GM18867 (cell line): ENCODE data around the gene CHP1.
"Not testable (repeated sequence)": the region's sequence is repeated elsewhere in the genome, so short reads cannot be mapped to it uniquely, and the experiment has no call there.

ENCODE experiments used
- ATAC-seq: cut with Tn5 transposase; IDR thresholded peaks from one replicate; pipeline ENCODE4 v1.9.1; 2021; ENCODE audit warnings: mild to moderate bottlenecking, moderate library complexity; ENCODE audit not compliant: unreplicated experiment

Gene CHP1

GRCh38 chr15:41256103-41256502 is 25.0 kb downstream of the CHP1 start:
- no peak for ATAC-seq

GRCh38 chr15:41256577-41257038 is 25.5 kb downstream of the CHP1 start:
- ATAC-seq = no peak

GRCh38 chr15:41258750-41259471 is 27.8 kb downstream of the CHP1 start:
- no peak for ATAC-seq

GRCh38 chr15:41259546-41260189 is 28.6 kb downstream of the CHP1 start:
- no peak for ATAC-seq

GRCh38 chr15:41260924-41261323 is 29.9 kb downstream of the CHP1 start:
- ATAC-seq = not testable (repeated sequence)

- ATAC-seq = no peak
Observed at GRCh38 chr15:41262571-41262970, 31.5 kb downstream of the CHP1 start.

- ATAC-seq = no peak
Observed at GRCh38 chr15:41263891-41264351, 32.9 kb downstream of the CHP1 start.

GRCh38 chr15:41269887-41270286 is 38.8 kb downstream of the CHP1 start:
- ATAC-seq = no peak

GRCh38 chr15:41276831-41277230 is 45.8 kb downstream of the CHP1 start:
- ATAC-seq = no peak

- no peak for ATAC-seq
Observed at GRCh38 chr15:41278319-41278718, 47.3 kb downstream of the CHP1 start.

GRCh38 chr15:41279535-41280283 is 48.6 kb downstream of the CHP1 start:
- no peak for ATAC-seq

GRCh38 chr15:41281236-41281635 is 50.2 kb downstream of the CHP1 start:
- no peak for ATAC-seq

GRCh38 chr15:41282436-41282835 is 51.4 kb downstream of the CHP1 start:
- ATAC-seq = not testable (repeated sequence)

GRCh38 chr15:41282980-41283652 is 52.0 kb downstream of the CHP1 start:
- not testable (repeated sequence) for ATAC-seq

- ATAC-seq = peak; percentile 95
Observed at GRCh38 chr15:41283653-41284426, 52.8 kb downstream of the CHP1 start.

GRCh38 chr15:41284427-41285177 is 53.5 kb downstream of the CHP1 start:
- no peak for ATAC-seq

GRCh38 chr15:41285285-41285684 is 54.2 kb downstream of the CHP1 start:
- ATAC-seq = no peak

- ATAC-seq = no peak
Observed at GRCh38 chr15:41286665-41287333, 55.7 kb downstream of the CHP1 start.

- no peak for ATAC-seq
Observed at GRCh38 chr15:41288464-41288863, 57.4 kb downstream of the CHP1 start.
